HEK293T (cell line): ENCODE results near the gene GBP2.
"Not testable (repeated sequence)": the region's sequence is repeated elsewhere in the genome, so short reads cannot be mapped to it uniquely, and the experiment has no call there.

Source experiments
- CTCF ChIA-PET: fragments of 350-600 bp; formaldehyde crosslinking; extraction: SDS; loops from one replicate; lab custom pipeline; 2021; ENCODE audit warnings: antibody characterized with exemption, inconsistent platforms; lab: Yijun Ruan, JAX
- POLR2A ChIA-PET: fragments of 350-600 bp; formaldehyde crosslinking; extraction: SDS; loops from one replicate; lab custom pipeline; 2020; ENCODE audit warnings: antibody characterized with exemption, inconsistent platforms; lab: Yijun Ruan, JAX
- DNase-seq: peaks from one replicate; pipeline ENCODE4 v3.0.0; 2012; ENCODE audit warnings: mixed read lengths; ENCODE audit errors: extremely low spot score
- ARNT ChIP-seq: fragments of 450-650 bp; IDR thresholded peaks from 2 replicates; pipeline ENCODE4 v1.6.1; 2017; ENCODE audit warnings: mild to moderate bottlenecking
- BHLHE40 ChIP-seq: fragments of 450-650 bp; IDR thresholded peaks from 2 replicates; pipeline ENCODE4 v1.6.1; 2016; ENCODE audit warnings: mild to moderate bottlenecking, moderate library complexity, borderline replicate concordance
- CTBP1 ChIP-seq: fragments of 450-650 bp; IDR thresholded peaks from 2 replicates; pipeline ENCODE4 v1.6.1; 2016; ENCODE audit warnings: borderline replicate concordance
- ELF4 ChIP-seq: fragments of 450-650 bp; IDR thresholded peaks from 2 replicates; pipeline ENCODE4 v1.6.1; 2017; ENCODE audit warnings: antibody characterized with exemption
- FOXA1 ChIP-seq: fragments of 450-650 bp; IDR thresholded peaks from 2 replicates; pipeline ENCODE4 v1.6.1; 2016; ENCODE audit warnings: mild to moderate bottlenecking
- FOXK2 ChIP-seq: fragments of 450-650 bp; IDR thresholded peaks from 2 replicates; pipeline ENCODE4 v1.6.1; 2016; ENCODE audit warnings: mild to moderate bottlenecking
- FOXM1 ChIP-seq: fragments of 450-650 bp; IDR thresholded peaks from 2 replicates; pipeline ENCODE4 v1.6.1; 2017; ENCODE audit warnings: mild to moderate bottlenecking, borderline replicate concordance
- HDGF ChIP-seq: fragments of 450-650 bp; IDR thresholded peaks from 2 replicates; pipeline ENCODE4 v1.6.1; 2017; ENCODE audit warnings: antibody characterized with exemption, borderline replicate concordance
- L3MBTL2 ChIP-seq: fragments of 450-650 bp; conservative IDR thresholded peaks from 2 replicates; pipeline ENCODE4 v1.6.1; 2016; ENCODE audit warnings: mild to moderate bottlenecking
- LEF1 ChIP-seq: fragments of 450-650 bp; IDR thresholded peaks from 2 replicates; pipeline ENCODE4 v1.6.1; 2017; ENCODE audit warnings: mild to moderate bottlenecking, borderline replicate concordance
- NFRKB ChIP-seq: fragments of 450-650 bp; IDR thresholded peaks from 2 replicates; pipeline ENCODE4 v1.6.1; 2016; ENCODE audit warnings: mild to moderate bottlenecking, moderate library complexity
- SP1 ChIP-seq: fragments of 450-650 bp; IDR thresholded peaks from 2 replicates; pipeline ENCODE4 v1.6.1; 2017
- SUZ12 ChIP-seq: fragments of 450-650 bp; IDR thresholded peaks from 2 replicates; pipeline ENCODE4 v1.6.1; 2016; ENCODE audit warnings: mild to moderate bottlenecking
- TARDBP ChIP-seq: fragments of 450-650 bp; IDR thresholded peaks from 2 replicates; pipeline ENCODE4 v1.6.1; 2016
- ZNF384 ChIP-seq: fragments of 450-650 bp; IDR thresholded peaks from 2 replicates; pipeline ENCODE4 v1.6.1; 2016
- TF ChIP-seq, protein P1 (sequence below): fragments of 450-650 bp; IDR thresholded peaks from 2 replicates; pipeline ENCODE4 v1.6.1; 2016

GBP2 gene

DNA sequence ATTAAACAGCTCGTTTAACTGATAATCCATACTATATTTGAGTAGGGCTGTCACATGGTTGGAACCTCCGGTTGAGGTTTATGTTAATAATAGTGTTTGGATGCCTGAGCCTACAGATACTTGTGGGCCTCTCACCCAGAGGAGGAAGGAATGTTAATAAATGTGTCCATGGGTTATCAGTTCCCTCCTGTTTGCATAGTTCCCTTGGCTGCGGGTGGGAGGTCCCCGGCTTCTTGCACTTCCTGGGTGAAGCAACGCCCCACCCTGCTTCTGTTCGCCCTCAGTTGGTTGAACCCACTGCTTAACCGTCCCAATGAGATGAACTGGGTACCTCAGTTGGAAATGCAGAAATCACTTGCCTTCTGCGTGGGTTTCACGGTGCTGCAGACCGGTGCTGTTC, 37.3 kb downstream of the GBP2 start:
- no peak for DNase-seq
- POLR2A ChIA-PET = no interaction called here
- TF ChIP-seq ELF4 (no peak), LEF1 (no peak), L3MBTL2 (no peak), SP1 (no peak), FOXK2 (no peak), SUZ12 (no peak), TARDBP (no peak), FOXA1 (no peak), HDGF (no peak), BHLHE40 (no peak), FOXM1 (no peak), NFRKB (no peak), ARNT (no peak)
- TF ChIP-seq, protein P1, sequence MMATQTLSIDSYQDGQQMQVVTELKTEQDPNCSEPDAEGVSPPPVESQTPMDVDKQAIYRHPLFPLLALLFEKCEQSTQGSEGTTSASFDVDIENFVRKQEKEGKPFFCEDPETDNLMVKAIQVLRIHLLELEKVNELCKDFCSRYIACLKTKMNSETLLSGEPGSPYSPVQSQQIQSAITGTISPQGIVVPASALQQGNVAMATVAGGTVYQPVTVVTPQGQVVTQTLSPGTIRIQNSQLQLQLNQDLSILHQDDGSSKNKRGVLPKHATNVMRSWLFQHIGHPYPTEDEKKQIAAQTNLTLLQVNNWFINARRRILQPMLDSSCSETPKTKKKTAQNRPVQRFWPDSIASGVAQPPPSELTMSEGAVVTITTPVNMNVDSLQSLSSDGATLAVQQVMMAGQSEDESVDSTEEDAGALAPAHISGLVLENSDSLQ = no peak
- CTCF ChIA-PET = no interaction called here

DNA sequence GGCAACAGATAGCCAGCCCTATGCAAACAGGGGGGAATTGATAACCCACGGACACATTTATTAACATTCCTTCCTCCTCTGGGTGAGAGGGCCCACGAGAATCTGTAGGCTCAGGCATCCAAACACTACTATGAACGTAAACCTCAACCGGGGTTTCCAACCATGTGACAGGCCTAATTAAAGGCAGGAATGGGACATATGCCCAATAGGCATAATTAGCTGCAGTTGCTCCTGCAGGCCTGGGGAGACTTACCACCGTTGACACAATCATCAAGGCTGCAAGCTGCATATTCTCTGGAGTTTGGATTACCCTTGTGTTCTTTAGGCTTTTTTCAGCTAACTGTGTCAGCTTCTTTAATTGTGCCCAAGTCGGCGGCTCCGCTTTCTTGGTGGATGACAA, 38.7 kb downstream of the GBP2 start:
- POLR2A ChIA-PET = interaction anchor here (0.7 kb wide), 1 partner anchor 98 kb away, joined by 3 read pairs; no protein-coding TSS in a partner anchor
- no peak for DNase-seq
- CTCF ChIA-PET = interaction anchor here (0.6 kb wide), 1 partner anchor 1210 kb away, joined by 3 read pairs; no protein-coding TSS in a partner anchor
- no peak for TF ChIP-seq FOXA1
- no peak for TF ChIP-seq SUZ12
- no peak for TF ChIP-seq FOXM1
- TF ChIP-seq L3MBTL2 = no peak
- no peak for TF ChIP-seq ZNF384
- no peak for TF ChIP-seq CTBP1
- TF ChIP-seq FOXK2 = no peak
- TF ChIP-seq LEF1 = no peak
- TF ChIP-seq NFRKB = no peak
- no peak for TF ChIP-seq ELF4
- TF ChIP-seq, protein P1 = no peak
- TF ChIP-seq ARNT = no peak
- TF ChIP-seq SP1 = no peak
- no peak for TF ChIP-seq HDGF
- no peak for TF ChIP-seq BHLHE40
- no peak for TF ChIP-seq TARDBP

DNA sequence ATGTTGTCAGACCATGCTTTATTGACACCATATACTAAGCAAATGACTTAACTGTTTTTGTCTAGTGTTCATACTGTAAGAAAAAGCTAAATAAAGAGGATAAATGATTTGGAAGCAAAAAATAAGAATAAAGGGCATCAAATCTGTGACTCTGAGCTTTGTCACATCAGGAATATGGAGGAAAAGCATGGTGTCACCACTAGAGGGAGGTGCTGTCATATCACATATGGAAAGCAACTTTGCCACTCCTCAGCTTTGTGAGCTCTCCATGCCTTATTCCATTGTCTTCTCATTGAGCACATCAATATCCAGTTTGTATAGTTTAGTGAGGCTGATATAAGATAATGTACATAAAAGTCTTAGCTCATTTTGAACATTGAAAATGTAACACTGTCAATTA, 40.1 kb downstream of the GBP2 start:
- no peak for TF ChIP-seq FOXM1
- TF ChIP-seq, protein P1 = no peak
- TF ChIP-seq NFRKB = no peak
- no peak for TF ChIP-seq ZNF384
- TF ChIP-seq BHLHE40 = no peak
- no peak for TF ChIP-seq LEF1
- TF ChIP-seq FOXK2 = no peak
- TF ChIP-seq L3MBTL2 = no peak
- no peak for TF ChIP-seq SUZ12
- no peak for TF ChIP-seq ELF4
- TF ChIP-seq SP1 = no peak
- no peak for TF ChIP-seq ARNT
- TF ChIP-seq FOXA1 = no peak
- DNase-seq = no peak
- ChIA-PET POLR2A (no interaction called here), CTCF (no interaction called here)

GRCh38 chr1:89081005-89081404, 44.9 kb downstream of the GBP2 start:
- no peak for DNase-seq
- TF ChIP-seq L3MBTL2 = no peak
- no peak for TF ChIP-seq SP1
- TF ChIP-seq NFRKB = no peak
- no peak for TF ChIP-seq FOXM1
- CTCF ChIA-PET = no interaction called here
- POLR2A ChIA-PET = no interaction called here

GRCh38 chr1:89080068-89080467, 45.8 kb downstream of the GBP2 start:
- DNase-seq, CTCF ChIA-PET, POLR2A ChIA-PET: not testable (repeated sequence)

- CTCF ChIA-PET = interaction anchor here (0.7 kb wide), 1 partner anchor 379 kb away, joined by 3 read pairs; no protein-coding TSS in a partner anchor
- DNase-seq, POLR2A ChIA-PET: not testable (repeated sequence)
Measured at GRCh38 chr1:89072466-89073065, 53.3 kb downstream of the GBP2 start.

- ChIA-PET POLR2A (no interaction called here), CTCF (no interaction called here)
- TF ChIP-seq FOXA1 (no peak), FOXK2 (no peak), LEF1 (no peak), SUZ12 (no peak), ZNF384 (no peak), TARDBP (no peak), NFRKB (no peak), L3MBTL2 (no peak), ARNT (no peak), FOXM1 (no peak), SP1 (no peak), HDGF (no peak), ELF4 (no peak), BHLHE40 (no peak), CTBP1 (no peak)
- TF ChIP-seq, protein P1 = no peak
- no peak for DNase-seq
Measured at GRCh38 chr1:89070509-89070908, 55.4 kb downstream of the GBP2 start.
